ENCODE measurements around the gene PCDH9.

- no peak for TF ChIP-seq CTCF (IDR thresholded peaks at IDR 0.05)
- TF ChIP-seq POLR2A (IDR thresholded peaks at IDR 0.05) = no peak
Observed at GRCh38 chr13:66565279-66565678, 664.9 kb downstream of the PCDH9 start.
